ENCODE results near the gene PPIF. TPM values are rescaled to one million over a fixed set of nuclear protein-coding genes. Genes with fewer than 3 reads are reported as not detected.

The PPIF gene
- total and polyA plus RNA-seq, 4 donors = 9.0 to 21.2 (median 14.0) TPM

DNA sequence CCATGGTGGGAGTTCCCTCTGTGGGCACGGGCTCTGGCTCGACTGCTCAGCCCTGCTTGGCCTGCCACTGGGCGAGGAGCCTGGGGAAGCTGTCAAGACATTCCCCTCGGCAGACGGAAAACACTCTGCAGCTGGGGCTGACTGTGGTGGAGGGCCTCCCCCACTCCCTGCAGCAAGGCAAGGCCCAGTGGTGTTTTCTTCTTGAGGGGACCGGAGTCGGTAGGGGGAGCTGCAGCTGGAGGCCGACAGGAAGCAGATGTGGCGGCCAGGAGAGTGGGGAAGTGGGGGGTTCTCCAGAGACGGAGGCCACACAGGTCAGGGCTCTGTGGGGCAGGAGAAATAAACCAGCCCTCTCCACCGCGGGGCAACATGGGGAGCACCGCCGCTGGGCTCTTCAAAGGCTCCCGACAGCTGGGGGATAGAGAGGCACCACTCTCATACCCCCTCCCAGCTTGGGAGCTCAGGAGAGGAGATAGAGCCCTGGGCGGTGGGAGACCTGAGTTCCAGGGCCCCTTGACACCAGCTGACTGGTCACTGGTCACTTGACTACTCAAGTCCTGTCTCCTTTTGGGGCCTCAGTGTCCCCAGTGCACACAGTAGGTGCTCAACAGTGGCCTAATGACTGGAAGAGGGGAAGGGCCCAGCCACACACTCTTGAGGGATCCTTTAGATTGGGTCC, 43.4 kb downstream of the PPIF start:
- H3K27ac ChIP-seq (ENCODE audit: low read depth in 1 of 2, low read length in 2 of 2) = no peak overlapping the region
- ATAC-seq (ENCODE audit: low FRiP score) = no peak

DNA sequence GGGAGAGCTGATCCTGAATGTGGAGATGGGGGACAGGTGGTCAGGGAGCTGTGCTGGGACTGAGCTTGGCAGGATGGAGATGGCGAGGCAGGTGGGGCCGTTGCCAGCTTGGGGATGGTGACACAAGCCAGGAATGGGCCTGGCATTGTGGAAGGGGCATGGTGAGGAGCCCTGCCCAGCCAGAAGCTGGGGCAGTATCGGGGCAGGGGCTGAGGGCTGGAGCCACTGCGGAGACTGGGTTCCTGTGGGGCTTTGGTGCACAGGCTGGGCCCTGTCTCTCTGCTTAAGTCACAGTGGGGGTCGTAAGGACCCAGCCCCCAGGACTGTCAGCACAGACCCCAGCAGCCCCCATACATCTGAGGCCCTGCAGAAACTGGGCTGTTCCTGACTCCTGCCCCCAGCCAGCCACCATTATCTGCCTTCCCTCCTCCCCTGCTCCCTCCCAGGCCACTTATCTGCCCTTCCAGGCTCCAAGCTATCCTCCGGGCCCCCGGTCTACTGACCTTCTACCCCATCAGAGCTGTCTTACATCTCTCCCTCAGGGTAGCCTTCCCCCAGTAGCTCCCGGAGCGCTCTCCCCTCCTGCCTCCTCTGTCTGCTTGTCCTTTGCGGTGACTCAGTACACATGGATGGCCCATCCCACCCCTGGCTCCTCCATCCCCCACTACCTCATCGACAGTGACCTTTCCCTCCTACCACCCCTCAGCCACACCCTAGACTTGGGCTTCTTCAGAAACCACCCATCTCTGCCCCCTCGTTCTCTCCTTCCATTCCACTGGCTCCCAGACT, 44.2 kb downstream of the PPIF start:
- DNase-seq = peak in 1 of 2 donors; percentile 43
- no peak for ATAC-seq (ENCODE audit: low FRiP score)
- Histone ChIP-seq H3K36me3 (ENCODE audit: control insufficient read depth in 1 of 2, insufficient read depth in 2 of 2, low read length in 1 of 2) (no peaks in the 10 kb centered on the region), H3K27me3 (ENCODE audit: control insufficient read depth in 1 of 2, insufficient read depth in 2 of 2, low read length in 1 of 2) (no peaks in the 10 kb centered on the region), H3K9me3 (ENCODE audit: control insufficient read depth, low read length) (no peaks in the 10 kb centered on the region), H3K4me3 (ENCODE audit: low read length in 2 of 2) (no peak overlapping the region), H3K27ac (ENCODE audit: low read depth in 1 of 2, low read length in 2 of 2) (no peak overlapping the region), H3K4me1 (ENCODE audit: control insufficient read depth in 1 of 2, insufficient read depth in 2 of 2, low read length in 2 of 2) (no peaks in the 10 kb centered on the region)
- WGBS, 2 donors = 85 to 88% methylated on average over 12 of the region's 12 CpGs
- intact Hi-C loops (cut with DNase I) = no loop called here

More for the DNA sequence above, 43.4 kb downstream of the PPIF start:
- DNase-seq = peak; percentile 59 to 75
- Histone ChIP-seq H3K4me3 (ENCODE audit: low read length in 2 of 2) (no peak overlapping the region), H3K9me3 (ENCODE audit: control insufficient read depth, low read length) (no peaks in the 10 kb centered on the region), H3K4me1 (ENCODE audit: control insufficient read depth in 1 of 2, insufficient read depth in 2 of 2, low read length in 2 of 2) (no peaks in the 10 kb centered on the region), H3K36me3 (ENCODE audit: control insufficient read depth in 1 of 2, insufficient read depth in 2 of 2, low read length in 1 of 2) (no peaks in the 10 kb centered on the region), H3K27me3 (ENCODE audit: control insufficient read depth in 1 of 2, insufficient read depth in 2 of 2, low read length in 1 of 2) (no peaks in the 10 kb centered on the region)
- 74 to 76% methylated on average over 16 of the region's 16 CpGs for WGBS, 2 donors
- intact Hi-C loops (cut with DNase I) = no loop called here

DNA sequence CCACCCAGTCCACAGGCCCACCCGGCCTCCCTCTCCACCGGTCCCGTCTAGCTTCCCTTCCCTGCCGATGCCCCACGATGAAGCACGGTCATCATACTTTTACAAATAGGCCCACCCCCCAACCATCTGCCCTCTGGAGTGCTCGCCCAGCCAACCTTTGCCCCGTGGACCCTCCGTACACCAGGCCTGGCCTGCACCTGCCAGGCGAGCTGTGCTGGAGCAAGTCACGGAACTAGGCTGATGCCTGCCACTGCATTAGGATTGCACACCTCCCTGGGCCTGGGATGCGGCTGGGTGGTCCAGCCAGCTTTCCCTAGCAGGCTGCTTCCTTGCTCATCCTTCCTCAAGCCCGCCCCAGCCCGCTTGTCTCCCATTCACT, 44.7 kb downstream of the PPIF start:
- ATAC-seq (ENCODE audit: low FRiP score) = no peak
- no peaks in the 10 kb centered on the region for H3K36me3 ChIP-seq (ENCODE audit: control insufficient read depth in 1 of 2, insufficient read depth in 2 of 2, low read length in 1 of 2)
- H3K9me3 ChIP-seq (ENCODE audit: control insufficient read depth, low read length) = no peaks in the 10 kb centered on the region
- no peak overlapping the region for H3K27ac ChIP-seq (ENCODE audit: low read depth in 1 of 2, low read length in 2 of 2)
- H3K27me3 ChIP-seq (ENCODE audit: control insufficient read depth in 1 of 2, insufficient read depth in 2 of 2, low read length in 1 of 2) = no peaks in the 10 kb centered on the region
- H3K4me3 ChIP-seq (ENCODE audit: low read length in 2 of 2) = no peak overlapping the region
- intact Hi-C loops (cut with DNase I) = no loop called here
- WGBS, 2 donors = 93 to 94% methylated on average over 14 of the region's 14 CpGs
- peak in 1 of 2 donors; percentile 42 for DNase-seq
- H3K4me1 ChIP-seq (ENCODE audit: control insufficient read depth in 1 of 2, insufficient read depth in 2 of 2, low read length in 2 of 2) = no peaks in the 10 kb centered on the region

DNA sequence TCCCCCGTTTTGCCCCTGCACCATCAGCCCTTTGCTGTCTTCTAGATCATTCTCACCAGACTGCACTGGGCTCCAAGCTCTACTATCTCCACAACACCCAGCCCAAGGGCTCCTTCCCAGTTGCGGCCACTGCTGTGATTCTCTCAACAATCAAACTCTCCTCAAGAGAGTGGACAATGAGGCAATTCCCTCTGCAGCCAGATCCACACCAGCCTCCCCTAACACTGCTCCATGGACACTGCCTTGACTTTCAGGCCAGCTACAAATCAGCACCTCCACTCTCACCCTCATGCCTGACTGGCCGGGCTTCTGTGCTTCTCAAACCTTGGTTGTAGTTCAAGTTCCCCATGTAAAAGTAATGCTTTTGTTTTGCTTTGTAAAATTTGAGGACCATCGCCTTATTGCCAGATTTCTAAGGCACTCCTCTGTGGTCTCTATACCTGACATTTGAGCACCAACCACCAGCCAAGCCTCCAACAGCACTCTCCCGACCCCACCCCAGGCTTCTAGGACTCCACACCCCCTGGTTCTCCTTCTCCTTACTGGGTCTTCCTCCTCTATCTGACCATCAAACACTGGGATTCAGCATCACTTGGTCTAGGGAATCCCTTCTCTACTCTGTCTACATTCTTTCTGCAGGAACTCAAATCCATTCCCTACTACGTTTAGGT, 45.4 kb downstream of the PPIF start:
- H3K27me3 ChIP-seq (ENCODE audit: control insufficient read depth in 1 of 2, insufficient read depth in 2 of 2, low read length in 1 of 2) = no peaks in the 10 kb centered on the region
- DNase-seq = peak in 1 of 2 donors; percentile 24
- no peak overlapping the region for H3K4me3 ChIP-seq (ENCODE audit: low read length in 2 of 2)
- H3K36me3 ChIP-seq (ENCODE audit: control insufficient read depth in 1 of 2, insufficient read depth in 2 of 2, low read length in 1 of 2) = no peaks in the 10 kb centered on the region
- H3K9me3 ChIP-seq (ENCODE audit: control insufficient read depth, low read length) = no peaks in the 10 kb centered on the region
- no peak for ATAC-seq (ENCODE audit: low FRiP score)
- H3K4me1 ChIP-seq (ENCODE audit: control insufficient read depth in 1 of 2, insufficient read depth in 2 of 2, low read length in 2 of 2) = no peaks in the 10 kb centered on the region
- H3K27ac ChIP-seq (ENCODE audit: low read depth in 1 of 2, low read length in 2 of 2) = no peak overlapping the region
- intact Hi-C loops (cut with DNase I) = no loop called here
- 87 to 94% methylated on average over 6 of the region's 6 CpGs for WGBS, 2 donors

DNA sequence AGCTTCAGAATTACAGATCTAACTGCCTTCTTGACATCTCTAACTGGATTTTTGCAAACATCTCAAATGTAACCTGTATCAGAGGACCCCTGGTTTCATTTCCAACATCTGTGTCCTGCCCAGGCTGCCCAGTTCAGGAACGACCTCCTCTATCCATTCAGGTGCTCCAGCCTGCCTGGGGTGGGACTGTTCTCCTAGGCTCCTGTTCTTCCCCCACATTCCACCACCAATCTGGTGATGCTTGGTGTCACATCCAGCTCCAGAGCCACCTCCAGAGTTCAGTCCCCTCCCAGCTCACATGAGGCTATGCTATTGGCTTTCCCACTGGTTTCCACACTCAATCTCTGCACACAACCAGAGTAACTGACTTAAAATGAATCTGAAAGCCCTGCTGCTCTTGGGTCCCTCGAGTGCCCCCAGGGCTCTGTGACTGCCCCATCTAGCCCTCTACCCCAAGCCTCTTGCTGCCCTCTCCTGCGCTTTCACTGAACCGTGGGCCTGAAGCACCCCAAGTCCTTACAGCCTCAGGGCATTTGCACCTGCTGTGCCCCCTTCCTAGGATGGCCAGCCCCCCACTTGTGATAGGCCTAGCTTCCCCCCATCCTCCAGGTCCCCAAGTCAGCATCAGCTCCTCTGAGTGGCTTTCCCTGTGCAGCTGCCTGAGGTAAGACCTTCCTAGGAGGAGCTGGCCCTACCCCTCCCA, 46.1 kb downstream of the PPIF start:
- 94 to 95% methylated on average over 4 of the region's 4 CpGs for WGBS, 2 donors
- ATAC-seq (ENCODE audit: low FRiP score) (no peak), DNase-seq (peak in 1 of 2 donors; percentile 30)
- Histone ChIP-seq H3K9me3 (ENCODE audit: control insufficient read depth, low read length) (no peaks in the 10 kb centered on the region), H3K4me1 (ENCODE audit: control insufficient read depth in 1 of 2, insufficient read depth in 2 of 2, low read length in 2 of 2) (no peaks in the 10 kb centered on the region), H3K36me3 (ENCODE audit: control insufficient read depth in 1 of 2, insufficient read depth in 2 of 2, low read length in 1 of 2) (no peaks in the 10 kb centered on the region), H3K4me3 (ENCODE audit: low read length in 2 of 2) (no peak overlapping the region), H3K27me3 (ENCODE audit: control insufficient read depth in 1 of 2, insufficient read depth in 2 of 2, low read length in 1 of 2) (no peaks in the 10 kb centered on the region), H3K27ac (ENCODE audit: low read depth in 1 of 2, low read length in 2 of 2) (no peak overlapping the region)
- intact Hi-C loops (cut with DNase I) = no loop called here

DNA sequence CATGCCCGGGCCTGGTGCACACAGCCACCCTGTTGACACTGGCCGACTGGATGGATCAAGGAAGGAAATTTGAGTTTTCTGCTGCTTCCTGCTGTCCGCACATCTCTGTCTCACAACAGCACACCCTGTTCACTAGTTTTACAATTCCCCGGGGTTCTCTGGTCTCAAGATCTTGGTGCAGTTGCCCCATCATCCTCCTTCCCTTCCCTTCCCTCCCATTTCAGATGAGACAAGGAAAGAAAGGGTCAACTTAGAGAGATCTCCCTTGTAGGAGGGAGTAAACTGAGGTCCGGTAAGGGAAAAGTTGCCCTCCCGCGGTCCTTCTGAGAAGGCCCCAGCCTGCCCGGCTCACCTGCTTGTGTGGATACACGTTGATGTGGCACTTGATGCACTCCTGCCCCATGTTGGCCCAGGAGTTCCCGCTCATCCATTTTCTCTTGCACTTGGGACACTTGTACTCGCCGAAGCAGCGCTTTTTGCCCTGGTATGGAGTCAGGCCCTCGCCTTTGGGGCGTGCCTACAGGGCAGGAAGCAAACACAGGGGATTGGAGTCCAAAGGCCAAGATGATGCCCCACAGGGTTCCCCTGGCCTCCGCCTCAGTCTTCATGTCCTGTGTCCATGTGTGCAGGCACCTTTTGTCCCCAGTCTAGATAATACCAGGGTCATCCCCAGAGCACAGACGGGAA, 46.8 kb downstream of the PPIF start:
- ATAC-seq (ENCODE audit: low FRiP score) (no peak), DNase-seq (peak; percentile 47 to 58)
- no peaks in the 10 kb centered on the region for H3K36me3 ChIP-seq (ENCODE audit: control insufficient read depth in 1 of 2, insufficient read depth in 2 of 2, low read length in 1 of 2)
- H3K27ac ChIP-seq (ENCODE audit: low read depth in 1 of 2, low read length in 2 of 2) = no peak overlapping the region
- H3K4me1 ChIP-seq (ENCODE audit: control insufficient read depth in 1 of 2, insufficient read depth in 2 of 2, low read length in 2 of 2) = no peaks in the 10 kb centered on the region
- no peaks in the 10 kb centered on the region for H3K9me3 ChIP-seq (ENCODE audit: control insufficient read depth, low read length)
- WGBS, 2 donors = 95 to 96% methylated on average over 17 of the region's 17 CpGs
- intact Hi-C loops (cut with DNase I) = no loop called here
- H3K27me3 ChIP-seq (ENCODE audit: control insufficient read depth in 1 of 2, insufficient read depth in 2 of 2, low read length in 1 of 2) = no peaks in the 10 kb centered on the region
- no peak overlapping the region for H3K4me3 ChIP-seq (ENCODE audit: low read length in 2 of 2)

DNA sequence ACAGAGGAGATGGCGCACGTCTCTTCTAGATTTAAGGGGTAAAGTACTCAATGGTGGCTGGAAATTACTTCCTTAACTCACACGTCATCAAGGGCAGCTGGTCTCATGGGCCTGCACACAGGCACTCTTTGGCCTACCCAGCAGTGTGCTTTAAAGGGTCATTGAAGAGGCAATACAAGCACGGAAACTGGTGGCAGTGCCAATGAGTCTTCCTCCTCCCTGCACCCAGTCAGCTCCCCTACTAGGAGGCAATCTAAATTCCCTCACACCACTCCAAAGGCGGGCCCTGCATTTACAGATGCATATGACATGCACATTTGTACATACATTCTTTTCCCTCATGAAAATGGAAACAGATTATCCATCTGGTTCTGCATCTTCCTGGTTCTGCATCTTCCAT, 47.4 kb downstream of the PPIF start:
- Histone ChIP-seq H3K36me3 (ENCODE audit: control insufficient read depth in 1 of 2, insufficient read depth in 2 of 2, low read length in 1 of 2) (no peaks in the 10 kb centered on the region), H3K9me3 (ENCODE audit: control insufficient read depth, low read length) (no peaks in the 10 kb centered on the region), H3K4me3 (ENCODE audit: low read length in 2 of 2) (no peak overlapping the region), H3K4me1 (ENCODE audit: control insufficient read depth in 1 of 2, insufficient read depth in 2 of 2, low read length in 2 of 2) (no peaks in the 10 kb centered on the region), H3K27me3 (ENCODE audit: control insufficient read depth in 1 of 2, insufficient read depth in 2 of 2, low read length in 1 of 2) (no peaks in the 10 kb centered on the region), H3K27ac (ENCODE audit: low read depth in 1 of 2, low read length in 2 of 2) (no peak overlapping the region)
- WGBS, 2 donors = 88 to 94% methylated on average over 5 of the region's 5 CpGs
- intact Hi-C loops (cut with DNase I) = no loop called here
- ATAC-seq (ENCODE audit: low FRiP score) = no peak
- DNase-seq = peak; percentile 17 to 39

DNA sequence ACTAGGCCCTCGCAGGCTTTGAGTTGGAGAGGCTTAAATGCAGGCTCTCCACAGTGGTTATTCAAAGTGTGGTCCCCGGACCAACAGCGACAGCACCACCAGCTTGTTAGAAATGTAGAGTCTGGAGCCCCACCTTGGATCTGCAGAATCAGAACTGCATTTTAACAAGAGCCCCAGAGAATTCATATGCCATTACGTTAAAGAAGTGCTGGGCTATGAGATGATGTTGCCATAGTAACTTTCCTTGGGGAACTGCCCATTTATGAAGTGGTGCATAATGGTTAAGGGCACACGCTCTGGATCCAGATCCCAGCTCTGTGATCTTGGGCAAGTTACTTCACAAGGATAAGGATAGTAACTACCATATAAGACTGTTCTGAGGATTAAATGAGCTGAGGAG, 49.3 kb downstream of the PPIF start:
- no peaks in the 10 kb centered on the region for H3K9me3 ChIP-seq (ENCODE audit: control insufficient read depth, low read length)
- no peaks in the 10 kb centered on the region for H3K36me3 ChIP-seq (ENCODE audit: control insufficient read depth in 1 of 2, insufficient read depth in 2 of 2, low read length in 1 of 2)
- no peak overlapping the region for H3K27ac ChIP-seq (ENCODE audit: low read depth in 1 of 2, low read length in 2 of 2)
- DNase-seq (no peak), ATAC-seq (ENCODE audit: low FRiP score) (no peak)
- no peak overlapping the region for H3K4me3 ChIP-seq (ENCODE audit: low read length in 2 of 2)
- no peaks in the 10 kb centered on the region for H3K27me3 ChIP-seq (ENCODE audit: control insufficient read depth in 1 of 2, insufficient read depth in 2 of 2, low read length in 1 of 2)
- no peaks in the 10 kb centered on the region for H3K4me1 ChIP-seq (ENCODE audit: control insufficient read depth in 1 of 2, insufficient read depth in 2 of 2, low read length in 2 of 2)
- WGBS, 2 donors = 61 to 65% methylated on average over 5 of the region's 5 CpGs
- intact Hi-C loops (cut with DNase I) = no loop called here
